Peyer's patch (tissue), 4 donors: ENCODE results near the gene DBNDD1. TPM values are rescaled to one million over a fixed set of nuclear protein-coding genes. Genes with fewer than 3 reads are reported as not detected.
A peak's percentile ranks its signal among the peaks of the same experiment; 100 is the strongest.

Experiments
- DNase-seq, 3 donors: peaks; one replicate each; pipeline ENCODE4 v3.0.0-alpha.2; 2017 to 2019
- H3K27ac ChIP-seq, 4 donors: fragments of 200-600 bp; sonication (generic); one replicate each; pipeline ENCODE4 v1.5.1; 2016 to 2019
- H3K27me3 ChIP-seq, 2 donors: fragments of 200-600 bp; sonication (generic); one replicate each; pipeline ENCODE4 v1.5.1; 2019
- H3K36me3 ChIP-seq, 3 donors: fragments of 200-600 bp; sonication (generic); one replicate each; pipeline ENCODE4 v1.5.1; 2016 to 2019
- H3K4me1 ChIP-seq, 4 donors: fragments of 200-600 bp; sonication (generic); one replicate each; pipeline ENCODE4 v1.5.1; 2016 to 2019
- H3K4me3 ChIP-seq, 4 donors: fragments of 200-600 bp; sonication (generic); 1 replicate in 3 of 4; 2 replicates in 1 of 4; pipeline ENCODE4 v1.5.1; 2016 to 2019; ENCODE audit warnings: mild to moderate bottlenecking in 1 of 4
- H3K9me3 ChIP-seq, 4 donors: fragments of 200-600 bp; sonication (generic); one replicate each; pipeline ENCODE4 v1.5.1; 2016 to 2019; ENCODE audit warnings: mild to moderate bottlenecking in 1 of 4
- CTCF ChIP-seq, 6 experiments: fragments of 450-650 bp in 4 of 6; fragments of 200-600 bp in 2 of 6; sonication (generic) in 1 of 6; IDR thresholded peaks; one replicate each; pipeline ENCODE4 v1.5.1; 2017 to 2019; ENCODE audit warnings: antibody characterized with exemption in 6 of 6, mild to moderate bottlenecking in 3 of 6, moderate library complexity in 1 of 6
- POLR2A ChIP-seq, 2 donors: fragments of 450-650 bp; IDR thresholded peaks; one replicate each; pipeline ENCODE4 v1.5.1; 2017; ENCODE audit warnings: antibody characterized with exemption in 2 of 2, mild to moderate bottlenecking in 2 of 2, moderate library complexity in 2 of 2
- total RNA-seq, 4 donors: library from RNA; depleted of rRNA; stranded (reverse); fragments of >200 nt; gene quantifications; one replicate each; pipeline ENCODE4 v1.1.0, GENCODE V29; 2016

Gene DBNDD1
- total RNA-seq, 4 donors from 2014 or later: 1.9 to 12.3 (median 6.1) TPM

- Histone ChIP-seq H3K27ac (peak overlapping the region in 3 of 4 donors; percentile 21 to 96 (median 61)), H3K27me3 (no peaks in the 10 kb centered on the region), H3K9me3 (no peaks in the 10 kb centered on the region), H3K36me3 (peaks cover 0 to 21% (median 0%) of the 10 kb centered on the region in 3 donors), H3K4me1 (peaks cover 0 to 37% (median 4%) of the 10 kb centered on the region in 4 donors), H3K4me3 (no peak overlapping the region)
- peak in 1 of 3 donors; percentile 56 for DNase-seq
- TF ChIP-seq CTCF (IDR thresholded peaks at IDR 0.05) (no peak), POLR2A (IDR thresholded peaks at IDR 0.05) (no peak)
Measured at GRCh38 chr16:89974870-89975269, 44.4 kb downstream of the DBNDD1 start.

GRCh38 chr16:89973654-89974335 is 45.5 kb downstream of the DBNDD1 start:
- peak in 1 of 3 donors; percentile 66 for DNase-seq
- Histone ChIP-seq H3K27me3 (no peaks in the 10 kb centered on the region), H3K4me3 (peak overlapping the region in 2 of 4 donors; percentile 87 to 95), H3K4me1 (peaks cover 0 to 37% (median 4%) of the 10 kb centered on the region in 4 donors), H3K9me3 (no peaks in the 10 kb centered on the region), H3K36me3 (peaks cover 0 to 12% (median 0%) of the 10 kb centered on the region in 3 donors), H3K27ac (peak overlapping the region in 3 of 4 donors; percentile 20 to 96 (median 96))
- TF ChIP-seq POLR2A (IDR thresholded peaks at IDR 0.05): peak in 1 of 2 donors; percentile 39
- no peak for TF ChIP-seq CTCF (IDR thresholded peaks at IDR 0.05)

DNA sequence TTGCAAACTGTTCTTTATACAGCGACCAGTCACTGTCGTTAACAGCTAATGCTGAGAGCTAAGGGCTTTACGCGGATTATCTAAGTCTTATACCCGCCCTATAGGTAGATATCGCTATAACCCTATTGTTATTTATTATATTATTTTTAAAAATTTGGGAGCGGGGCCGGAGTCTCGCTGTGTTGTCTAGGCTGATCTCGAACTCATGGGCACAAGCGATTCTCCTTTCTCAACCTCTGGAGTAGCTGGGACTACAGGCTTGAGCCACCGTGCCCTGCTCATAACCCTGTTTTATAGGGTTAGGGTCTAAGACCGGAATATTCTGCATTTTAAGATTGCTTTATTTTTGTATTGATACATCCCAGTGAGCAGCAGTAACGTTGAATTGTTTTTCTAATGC is 46.0 kb downstream of the DBNDD1 start:
- Histone ChIP-seq H3K27me3 (no peaks in the 10 kb centered on the region), H3K4me3 (peak overlapping the region; percentile 87 to 95 (median 89)), H3K36me3 (peaks cover 0 to 6% (median 0%) of the 10 kb centered on the region in 3 donors), H3K9me3 (no peaks in the 10 kb centered on the region), H3K27ac (peak overlapping the region; percentile 96), H3K4me1 (peaks cover 0 to 37% (median 4%) of the 10 kb centered on the region in 4 donors)
- no peak for DNase-seq
- TF ChIP-seq POLR2A (IDR thresholded peaks at IDR 0.05): no peak
- TF ChIP-seq CTCF (IDR thresholded peaks at IDR 0.05): no peak

DNA sequence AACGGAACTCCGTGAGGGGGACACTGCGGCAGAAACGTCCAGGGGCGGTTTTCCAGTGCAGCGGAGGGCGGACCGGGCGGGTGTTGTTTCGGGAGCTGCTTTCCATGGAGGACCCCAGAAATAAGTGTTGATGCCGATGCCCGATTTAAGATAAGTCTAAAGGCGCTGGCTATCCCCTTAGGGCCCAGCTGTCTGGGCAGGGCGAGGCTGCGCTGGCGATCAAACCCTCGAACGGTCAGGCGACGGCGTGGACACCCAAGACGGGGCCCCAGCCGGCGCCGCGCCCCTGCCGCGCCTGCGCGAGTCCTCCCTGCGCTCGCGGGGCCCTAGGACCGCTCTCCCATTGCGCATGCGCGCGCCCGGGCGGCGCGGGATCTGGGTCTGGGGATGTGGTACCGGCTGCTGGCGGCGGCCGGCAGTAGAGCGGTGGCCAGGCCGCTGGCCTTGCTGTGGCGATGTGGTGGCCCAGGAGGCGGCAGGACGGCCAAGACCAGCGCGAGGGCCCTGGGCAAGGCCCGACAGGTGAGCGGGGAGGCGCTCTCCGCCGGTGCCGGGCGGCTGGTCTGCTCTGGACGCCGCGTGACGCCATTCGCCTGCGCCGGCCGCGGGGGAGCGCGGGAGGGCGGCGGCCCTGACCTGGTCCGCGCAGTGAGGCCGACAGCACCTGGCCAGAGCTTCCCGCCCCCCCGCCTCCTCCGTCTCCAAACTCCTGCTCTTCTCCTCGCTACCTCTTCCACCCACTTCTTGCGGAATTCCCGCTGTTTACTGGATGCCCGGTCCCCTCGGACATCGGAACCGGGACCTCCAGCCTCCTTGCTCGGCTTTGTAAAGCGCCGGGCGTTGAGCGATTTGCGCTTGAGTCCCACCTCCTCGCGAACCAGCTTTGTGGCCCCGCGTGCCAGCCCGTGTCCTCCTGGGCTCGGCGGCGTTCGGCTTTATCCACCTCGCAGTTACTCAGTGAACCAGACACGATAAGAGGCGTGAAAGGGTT is 46.7 kb downstream of the DBNDD1 start:
- Histone ChIP-seq H3K4me3 (peak overlapping the region; percentile 87 to 95 (median 89)), H3K4me1 (peaks cover 0 to 37% (median 4%) of the 10 kb centered on the region in 4 donors), H3K36me3 (no peaks in the 10 kb centered on the region), H3K27ac (peak overlapping the region; percentile 96), H3K27me3 (no peaks in the 10 kb centered on the region), H3K9me3 (no peaks in the 10 kb centered on the region)
- DNase-seq: peak; percentile 85 to 95 (median 95)
- TF ChIP-seq CTCF (IDR thresholded peaks at IDR 0.05) (peak in 2 of 6 experiments; percentile 23 to 31), POLR2A (IDR thresholded peaks at IDR 0.05) (peak; percentile 85 to 94)

DNA sequence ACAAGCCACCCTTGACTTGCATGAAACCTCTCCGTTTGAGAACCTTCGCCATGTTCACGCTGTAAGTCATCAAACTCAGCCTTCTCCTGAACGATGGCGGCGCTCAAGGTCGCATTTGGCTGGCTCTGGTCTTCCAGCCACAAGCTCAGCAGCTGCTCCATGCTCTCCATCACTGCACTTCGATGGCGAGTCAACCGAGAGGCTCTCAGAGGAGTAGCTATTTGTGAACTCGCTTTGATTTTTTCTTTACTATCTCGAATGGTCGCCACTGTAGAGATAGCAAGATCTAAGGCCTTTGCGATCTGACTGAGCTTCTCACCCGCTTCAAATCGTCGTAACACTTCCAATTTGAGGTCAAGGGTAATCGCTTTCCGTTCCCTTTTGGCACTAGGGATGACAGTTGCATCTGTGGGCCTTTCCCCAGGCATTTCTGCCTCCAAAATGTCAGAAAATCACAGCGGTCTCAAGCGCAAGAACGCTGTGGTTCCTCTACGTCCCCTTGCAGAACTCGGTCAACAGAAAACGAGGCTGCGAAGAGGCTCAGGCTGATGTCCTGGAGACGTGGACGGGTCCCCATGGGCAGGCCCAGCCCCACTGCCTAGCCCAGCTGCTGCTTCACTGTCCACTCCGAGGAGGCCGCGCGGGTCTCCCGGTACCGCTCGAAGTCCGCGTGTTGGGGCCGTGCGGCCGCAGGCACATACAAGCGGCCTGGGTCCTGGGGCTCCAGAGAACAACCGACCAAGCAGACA is 47.6 kb downstream of the DBNDD1 start:
- peak overlapping the region; percentile 96 for H3K27ac ChIP-seq
- no peaks in the 10 kb centered on the region for H3K9me3 ChIP-seq
- H3K4me1 ChIP-seq: peaks cover 0 to 37% (median 4%) of the 10 kb centered on the region in 4 donors
- no peaks in the 10 kb centered on the region for H3K36me3 ChIP-seq
- peak overlapping the region; percentile 87 to 95 (median 89) for H3K4me3 ChIP-seq
- H3K27me3 ChIP-seq: no peaks in the 10 kb centered on the region
- DNase-seq: no peak
- TF ChIP-seq POLR2A (IDR thresholded peaks at IDR 0.05): no peak
- TF ChIP-seq CTCF (IDR thresholded peaks at IDR 0.05): no peak
